ENCODE results near the gene CRYBA1.

DNA sequence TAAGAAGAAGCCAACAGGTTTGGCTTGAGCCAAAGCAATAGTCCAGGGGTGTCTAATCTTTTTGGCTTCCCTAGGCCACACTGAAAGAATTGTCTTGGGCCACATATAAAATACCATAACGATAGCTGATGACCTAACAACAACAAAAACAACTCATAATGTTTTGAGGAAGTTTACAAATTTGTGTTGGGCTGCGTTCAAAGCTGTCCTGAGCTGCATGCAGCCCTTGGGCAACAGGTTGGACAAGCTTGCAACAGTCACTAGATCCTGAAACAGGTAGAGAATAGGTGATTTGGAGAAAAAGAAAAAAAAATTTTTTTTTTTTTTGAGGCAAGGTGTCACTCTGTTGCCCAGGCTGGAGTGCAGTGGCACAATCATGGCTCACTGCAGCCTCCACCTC is 4.5 kb downstream of the CRYBA1 start:
- TF ChIP-seq EZH2 (IDR thresholded peaks at IDR 0.05; ENCODE audit: low read length) (no peak), CTCF (optimal IDR thresholded peaks at IDR 0.05 in 1 of 3, IDR thresholded peaks at IDR 0.05 in 1 of 3, conservative IDR thresholded peaks at IDR 0.05 in 1 of 3; ENCODE audit: extremely low read depth in 1 of 3, insufficient read depth in 2 of 3, low read length in 3 of 3) (no peak)

Data from keratinocyte (primary cell).